Esophagus muscularis mucosa (tissue), 4 donors: Measurements from ENCODE around the gene GDPD2. TPM values are rescaled to one million over a fixed set of nuclear protein-coding genes. Genes with fewer than 3 reads are reported as not detected.

Experiments
- DNase-seq: peaks from one replicate; pipeline ENCODE4 v3.0.0-alpha.2; 2017; ENCODE audit errors: extremely low spot score
- H3K27ac ChIP-seq, 4 donors: fragments of 200-600 bp; sonication (generic); replicated peaks in 1 of 4; 1 replicate in 3 of 4; 2 replicates in 1 of 4; pipeline ENCODE4 v1.5.1; 2016 to 2019; ENCODE audit warnings: mild to moderate bottlenecking in 1 of 4
- H3K27me3 ChIP-seq, 4 donors: fragments of 200-600 bp; sonication (generic); one replicate each; pipeline versions ENCODE4 v1.5.1 to v1.6.0; 2016 to 2019
- H3K36me3 ChIP-seq, 4 donors: fragments of 200-600 bp; sonication (generic); one replicate each; pipeline ENCODE4 v1.5.1; 2016 to 2019
- H3K4me1 ChIP-seq, 4 donors: fragments of 200-600 bp; sonication (generic); one replicate each; pipeline ENCODE4 v1.5.1; 2016 to 2019
- H3K4me3 ChIP-seq, 4 donors: fragments of 200-600 bp; sonication (generic); 1 replicate in 2 of 4; 2 replicates in 2 of 4; pipeline ENCODE4 v1.5.1; 2016 to 2019; ENCODE audit warnings: mild to moderate bottlenecking in 4 of 4, moderate library complexity in 1 of 4
- H3K9me3 ChIP-seq, 4 donors: fragments of 200-600 bp; sonication (generic); 1 replicate in 3 of 4; 2 replicates in 1 of 4; pipeline ENCODE4 v1.5.1; 2016 to 2019
- EP300 ChIP-seq: sonication (generic); formaldehyde crosslinking; IDR thresholded peaks from one replicate; pipeline ENCODE4 v1.6.1; 2017; ENCODE audit warnings: antibody characterized with exemption
- POLR2A ChIP-seq: fragments of 450-650 bp; IDR thresholded peaks from one replicate; pipeline ENCODE4 v1.6.1; 2017; ENCODE audit warnings: antibody characterized with exemption, moderate library complexity, mild to moderate bottlenecking, low read depth
- POLR2AphosphoS5 ChIP-seq, 2 donors: sonication (generic); formaldehyde crosslinking; IDR thresholded peaks; one replicate each; pipeline ENCODE4 v1.6.1; 2017; ENCODE audit warnings: antibody characterized with exemption in 2 of 2
- WGBS: methylation state at CpG from one replicate; pipeline ENCODE4 v1.1.5; 2018; 5-methylcytosine and 5-hydroxymethylcytosine counted together
- intact Hi-C: fragments of 100-400 bp; cut with DNase I; formaldehyde crosslinking; loops from one replicate; pipeline ENCODE4 v1.15.1; 2023
- total RNA-seq, 4 donors: library from RNA; depleted of rRNA; stranded (reverse); fragments of >200 nt; gene quantifications; one replicate each; pipeline versions ENCODE4 v1.1.0 to v1.2.1, GENCODE V29; 2016
- TF ChIP-seq, protein P1 (sequence below), 3 experiments: fragments of 200-600 bp in 2 of 3; fragments of 450-650 bp in 1 of 3; sonication (generic) in 2 of 3; IDR thresholded peaks; one replicate each; pipeline ENCODE4 v1.5.1; 2017 to 2019; ENCODE audit warnings: antibody characterized with exemption in 3 of 3, mild to moderate bottlenecking in 2 of 3, moderate library complexity in 1 of 3

Gene GDPD2
- total RNA-seq, 4 donors from 2014 or later: not detected

DNA sequence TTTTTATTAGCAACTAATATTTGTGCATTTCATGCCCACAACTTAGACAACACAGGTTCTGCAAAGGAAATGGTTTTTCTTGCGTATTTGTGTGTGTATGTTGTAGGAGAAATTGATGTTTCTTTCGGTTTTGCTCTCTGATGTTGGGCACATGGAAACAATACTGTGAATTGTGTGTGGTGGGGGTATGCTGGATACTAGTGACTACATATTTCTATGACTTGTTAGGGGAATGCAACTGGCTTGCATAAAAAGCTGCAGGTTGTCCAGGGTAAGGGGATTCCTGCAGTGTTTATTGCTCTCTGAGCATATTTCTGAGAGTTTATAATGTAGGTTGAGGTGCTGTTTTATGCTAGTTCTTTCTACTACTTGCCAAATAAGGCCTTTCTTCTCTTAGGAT, 33.1 kb downstream of the GDPD2 start:
- TF ChIP-seq, protein P1, sequence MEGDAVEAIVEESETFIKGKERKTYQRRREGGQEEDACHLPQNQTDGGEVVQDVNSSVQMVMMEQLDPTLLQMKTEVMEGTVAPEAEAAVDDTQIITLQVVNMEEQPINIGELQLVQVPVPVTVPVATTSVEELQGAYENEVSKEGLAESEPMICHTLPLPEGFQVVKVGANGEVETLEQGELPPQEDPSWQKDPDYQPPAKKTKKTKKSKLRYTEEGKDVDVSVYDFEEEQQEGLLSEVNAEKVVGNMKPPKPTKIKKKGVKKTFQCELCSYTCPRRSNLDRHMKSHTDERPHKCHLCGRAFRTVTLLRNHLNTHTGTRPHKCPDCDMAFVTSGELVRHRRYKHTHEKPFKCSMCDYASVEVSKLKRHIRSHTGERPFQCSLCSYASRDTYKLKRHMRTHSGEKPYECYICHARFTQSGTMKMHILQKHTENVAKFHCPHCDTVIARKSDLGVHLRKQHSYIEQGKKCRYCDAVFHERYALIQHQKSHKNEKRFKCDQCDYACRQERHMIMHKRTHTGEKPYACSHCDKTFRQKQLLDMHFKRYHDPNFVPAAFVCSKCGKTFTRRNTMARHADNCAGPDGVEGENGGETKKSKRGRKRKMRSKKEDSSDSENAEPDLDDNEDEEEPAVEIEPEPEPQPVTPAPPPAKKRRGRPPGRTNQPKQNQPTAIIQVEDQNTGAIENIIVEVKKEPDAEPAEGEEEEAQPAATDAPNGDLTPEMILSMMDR (IDR thresholded peaks at IDR 0.05): no peak
- TF ChIP-seq POLR2AphosphoS5 (IDR thresholded peaks at IDR 0.05) (no peak), EP300 (no peak), POLR2A (no peak)
- intact Hi-C loops: no loop called here
- 41% methylated on average over 2 of the region's 2 CpGs for WGBS
- peak overlapping the region; percentile 86 to 90 (median 88) for H3K27ac ChIP-seq
- peak overlapping the region; percentile 57 to 67 (median 62) for H3K4me3 ChIP-seq
- no peaks in the 10 kb centered on the region for H3K36me3 ChIP-seq
- DNase-seq: no peak
- H3K4me1 ChIP-seq: peaks cover 8 to 47% (median 34%) of the 10 kb centered on the region in 4 donors
- no peaks in the 10 kb centered on the region for H3K9me3 ChIP-seq
- H3K27me3 ChIP-seq: peaks cover 0 to 10% (median 0%) of the 10 kb centered on the region in 4 donors

DNA sequence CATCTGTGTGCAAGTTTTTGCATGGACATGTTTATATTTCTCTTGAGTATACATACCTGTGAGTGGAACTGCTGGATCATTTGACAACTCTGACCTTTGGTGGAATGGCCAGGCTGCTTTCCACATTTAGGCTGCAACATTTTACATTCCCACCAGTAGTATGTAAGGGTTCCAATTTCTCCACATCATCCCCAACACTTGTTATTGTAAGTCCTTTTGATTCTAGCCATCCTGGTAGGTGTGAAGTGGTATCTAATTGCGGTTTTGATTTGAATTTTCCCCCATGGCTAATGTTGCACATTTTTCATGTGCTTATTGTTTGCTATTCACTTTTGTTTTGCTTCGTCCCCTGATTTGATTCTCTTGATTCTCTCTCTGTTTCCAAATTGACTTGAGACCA, 37.9 kb downstream of the GDPD2 start:
- DNase-seq: no peak
- WGBS: 76% methylated on average over 2 of the region's 2 CpGs
- H3K36me3 ChIP-seq: no peaks in the 10 kb centered on the region
- peaks cover 0 to 20% (median 10%) of the 10 kb centered on the region in 4 donors for H3K4me1 ChIP-seq
- H3K27me3 ChIP-seq: no peaks in the 10 kb centered on the region
- no peaks in the 10 kb centered on the region for H3K9me3 ChIP-seq
- H3K4me3 ChIP-seq: no peak overlapping the region
- intact Hi-C loops: no loop called here
- no peak overlapping the region for H3K27ac ChIP-seq
- TF ChIP-seq, protein P1 (IDR thresholded peaks at IDR 0.05): no peak
- TF ChIP-seq EP300 (no peak), POLR2AphosphoS5 (IDR thresholded peaks at IDR 0.05) (no peak), POLR2A (no peak)

DNA sequence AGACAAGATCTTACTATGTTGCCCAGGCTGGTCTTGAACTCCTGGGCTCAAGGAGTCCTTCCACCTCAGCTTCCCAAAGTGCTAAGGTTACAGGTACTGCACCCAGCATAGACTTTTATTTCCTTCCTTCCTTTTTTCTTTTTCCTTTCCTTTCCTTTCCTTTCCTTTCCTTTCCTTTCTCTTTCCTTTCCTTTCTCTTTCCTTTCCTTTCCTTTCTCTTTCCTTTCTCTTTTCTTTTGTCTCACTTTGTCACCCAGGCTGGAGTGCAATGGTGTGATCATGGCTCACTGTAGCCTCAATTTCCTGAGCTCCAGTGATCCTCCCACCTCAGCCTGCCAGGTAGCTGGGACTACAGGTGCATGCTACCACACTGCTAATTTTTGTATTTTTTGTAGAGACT, 40.9 kb downstream of the GDPD2 start:
- no peak for DNase-seq
- H3K4me3 ChIP-seq: no peak overlapping the region
- H3K9me3 ChIP-seq: no peaks in the 10 kb centered on the region
- H3K27me3 ChIP-seq: no peaks in the 10 kb centered on the region
- TF ChIP-seq, protein P1 (IDR thresholded peaks at IDR 0.05): no peak
- TF ChIP-seq POLR2AphosphoS5 (IDR thresholded peaks at IDR 0.05) (no peak), POLR2A (no peak), EP300 (no peak)
- intact Hi-C loops: no loop called here
- peaks cover 0 to 6% (median 0%) of the 10 kb centered on the region in 4 donors for H3K4me1 ChIP-seq
- H3K27ac ChIP-seq: no peak overlapping the region
- no peaks in the 10 kb centered on the region for H3K36me3 ChIP-seq

- intact Hi-C loops: no loop called here
- Histone ChIP-seq H3K27ac (no peak overlapping the region), H3K4me1 (peaks cover 0 to 6% (median 0%) of the 10 kb centered on the region in 4 donors), H3K9me3 (no peaks in the 10 kb centered on the region), H3K27me3 (no peaks in the 10 kb centered on the region), H3K36me3 (no peaks in the 10 kb centered on the region), H3K4me3 (no peak overlapping the region)
- TF ChIP-seq EP300 (no peak), POLR2A (no peak), POLR2AphosphoS5 (IDR thresholded peaks at IDR 0.05) (no peak)
- TF ChIP-seq, protein P1 (IDR thresholded peaks at IDR 0.05): no peak
- DNase-seq: no peak
Measured at GRCh38 chrX:70466968-70467367, 43.9 kb downstream of the GDPD2 start.

- Histone ChIP-seq H3K9me3 (no peaks in the 10 kb centered on the region), H3K36me3 (no peaks in the 10 kb centered on the region), H3K4me3 (no peak overlapping the region), H3K27ac (no peak overlapping the region), H3K27me3 (no peaks in the 10 kb centered on the region), H3K4me1 (peaks cover 0 to 6% (median 0%) of the 10 kb centered on the region in 4 donors)
- 69% methylated on average over 1 of the region's 1 CpG for WGBS
- DNase-seq: no peak
- intact Hi-C loops: no loop called here
- TF ChIP-seq, protein P1 (IDR thresholded peaks at IDR 0.05): no peak
- TF ChIP-seq EP300 (no peak), POLR2AphosphoS5 (IDR thresholded peaks at IDR 0.05) (no peak), POLR2A (no peak)
Measured at GRCh38 chrX:70468709-70469108, 45.6 kb downstream of the GDPD2 start.
